Esophagus muscularis mucosa (tissue), 4 donors: ENCODE measurements around the gene ATG16L2.

Experiments
- CTCF ChIP-seq, 3 experiments: fragments of 200-600 bp in 2 of 3; fragments of 450-650 bp in 1 of 3; sonication (generic) in 2 of 3; IDR thresholded peaks; one replicate each; pipeline ENCODE4 v1.5.1; 2017 to 2019; ENCODE audit warnings: antibody characterized with exemption in 3 of 3, mild to moderate bottlenecking in 2 of 3, moderate library complexity in 1 of 3
- EP300 ChIP-seq: sonication (generic); formaldehyde crosslinking; IDR thresholded peaks from one replicate; pipeline ENCODE4 v1.6.1; 2017; ENCODE audit warnings: antibody characterized with exemption
- POLR2A ChIP-seq: fragments of 450-650 bp; IDR thresholded peaks from one replicate; pipeline ENCODE4 v1.6.1; 2017; ENCODE audit warnings: antibody characterized with exemption, moderate library complexity, mild to moderate bottlenecking, low read depth
- POLR2AphosphoS5 ChIP-seq, 2 donors: sonication (generic); formaldehyde crosslinking; IDR thresholded peaks; one replicate each; pipeline ENCODE4 v1.6.1; 2017; ENCODE audit warnings: antibody characterized with exemption in 2 of 2

- TF ChIP-seq POLR2A (no peak), CTCF (IDR thresholded peaks at IDR 0.05) (no peak), POLR2AphosphoS5 (IDR thresholded peaks at IDR 0.05) (no peak), EP300 (no peak)
Measured at GRCh38 chr11:72766152-72766902, 47.9 kb upstream of the ATG16L2 start.
